Activated naive CD4-positive, alpha-beta T cell treated with anti-CD3 and anti-CD28 coated beads, Interleukin-2, amount 50 U/mL, for 16 hours (primary cell): ENCODE results near the gene SLC6A20.

Experiments
- DNase-seq: peaks from one replicate; pipeline ENCODE4 v3.0.0-alpha.2; 2020

SLC6A20 gene

DNA sequence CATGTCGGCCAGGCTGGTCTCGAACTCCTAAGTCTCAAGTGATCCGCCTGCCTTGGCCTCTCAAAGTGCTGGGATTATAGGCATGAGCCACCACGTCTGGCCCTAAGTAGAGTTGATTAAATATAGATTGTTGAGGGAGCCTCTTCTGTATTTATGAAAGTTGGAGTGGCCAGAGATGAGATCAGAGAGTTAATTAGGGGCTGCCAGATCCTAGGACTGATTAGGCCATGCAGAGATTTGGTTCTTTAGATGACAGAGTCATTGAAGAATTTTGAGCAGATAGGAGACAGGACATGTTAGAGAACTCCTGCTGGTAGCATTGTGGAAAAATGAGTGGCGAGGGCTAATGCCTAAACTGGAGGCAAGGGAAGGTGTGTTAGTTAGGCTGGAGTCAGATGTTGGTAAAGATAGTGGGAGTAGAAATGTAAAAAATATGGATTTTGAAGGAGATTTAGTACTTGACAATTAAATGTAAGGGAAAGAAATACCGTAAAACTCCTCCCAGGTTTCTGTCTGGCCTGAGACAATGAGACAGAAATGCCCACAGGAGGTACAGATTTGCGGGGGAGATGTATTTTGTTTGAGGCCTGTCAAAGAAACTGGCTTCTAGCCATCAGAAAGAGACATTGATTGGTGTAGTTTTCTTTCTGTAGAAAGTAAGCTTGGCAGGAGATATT, 83.8 kb downstream of the SLC6A20 start:
- DNase-seq: no peak

DNA sequence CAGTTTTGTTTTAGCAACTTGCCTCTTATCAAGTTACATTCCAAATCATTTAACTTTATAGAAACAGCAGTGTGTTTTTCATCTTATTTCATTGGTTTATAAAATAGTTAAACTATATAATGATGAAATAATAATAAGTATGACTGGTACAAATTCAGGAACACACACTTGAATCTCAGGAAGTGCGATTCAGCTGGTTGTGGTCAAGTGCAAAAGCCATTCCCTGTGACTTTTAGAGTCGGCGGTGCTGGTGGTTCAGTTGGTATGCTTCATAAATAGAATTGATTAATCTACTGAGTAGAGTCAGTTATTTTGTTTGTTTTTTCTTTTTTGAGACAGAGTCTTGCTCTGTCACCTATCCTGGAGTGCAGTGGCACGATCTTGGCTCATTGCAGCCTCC, 84.4 kb downstream of the SLC6A20 start:
- no peak for DNase-seq

- no peak for DNase-seq
Measured at GRCh38 chr3:45705839-45706808, 90.2 kb downstream of the SLC6A20 start.
